WI38 (cell line): ENCODE data around the gene GALK2.
A peak's percentile ranks its signal among the peaks of the same experiment; 100 is the strongest.
"Not testable (repeated sequence)": the region's sequence is repeated elsewhere in the genome, so short reads cannot be mapped to it uniquely, and the experiment has no call there.

ENCODE experiments used
- H3K4me3 ChIP-seq: 2 replicates; pipeline ENCODE4 v1.5.1; 2011; ENCODE audit warnings: low read depth, mild to moderate bottlenecking, control low read depth, low read length
- TF ChIP-seq, protein P1 (sequence below): IDR thresholded peaks from 2 replicates; pipeline ENCODE4 v1.5.1; 2012; ENCODE audit warnings: low read depth, mild to moderate bottlenecking, control low read depth, low read length

The GALK2 gene

DNA sequence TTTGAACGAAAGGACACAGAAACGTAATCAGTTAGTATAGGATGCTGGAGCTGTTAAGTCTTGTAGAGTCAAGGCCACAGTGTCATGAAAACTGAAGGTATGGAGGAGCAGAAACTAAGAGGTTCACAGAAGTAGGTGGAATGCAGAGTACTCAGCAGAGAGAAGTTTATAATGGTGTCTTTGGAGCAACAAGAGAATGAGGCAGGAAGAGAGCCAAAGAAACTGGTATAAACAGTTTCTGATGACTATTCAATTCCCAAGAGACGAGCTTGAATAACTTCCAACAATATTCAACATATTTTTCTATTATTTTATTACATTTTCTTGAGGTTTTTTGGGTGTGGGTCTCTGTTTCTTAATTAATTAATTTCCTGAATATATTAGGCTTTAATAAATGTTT lies 29.6 kb downstream of the GALK2 start:
- H3K4me3 ChIP-seq: no peak overlapping the region

GRCh38 chr15:49200347-49200746 lies 30.3 kb downstream of the GALK2 start:
- H3K4me3 ChIP-seq: no peak overlapping the region
- TF ChIP-seq, protein P1, sequence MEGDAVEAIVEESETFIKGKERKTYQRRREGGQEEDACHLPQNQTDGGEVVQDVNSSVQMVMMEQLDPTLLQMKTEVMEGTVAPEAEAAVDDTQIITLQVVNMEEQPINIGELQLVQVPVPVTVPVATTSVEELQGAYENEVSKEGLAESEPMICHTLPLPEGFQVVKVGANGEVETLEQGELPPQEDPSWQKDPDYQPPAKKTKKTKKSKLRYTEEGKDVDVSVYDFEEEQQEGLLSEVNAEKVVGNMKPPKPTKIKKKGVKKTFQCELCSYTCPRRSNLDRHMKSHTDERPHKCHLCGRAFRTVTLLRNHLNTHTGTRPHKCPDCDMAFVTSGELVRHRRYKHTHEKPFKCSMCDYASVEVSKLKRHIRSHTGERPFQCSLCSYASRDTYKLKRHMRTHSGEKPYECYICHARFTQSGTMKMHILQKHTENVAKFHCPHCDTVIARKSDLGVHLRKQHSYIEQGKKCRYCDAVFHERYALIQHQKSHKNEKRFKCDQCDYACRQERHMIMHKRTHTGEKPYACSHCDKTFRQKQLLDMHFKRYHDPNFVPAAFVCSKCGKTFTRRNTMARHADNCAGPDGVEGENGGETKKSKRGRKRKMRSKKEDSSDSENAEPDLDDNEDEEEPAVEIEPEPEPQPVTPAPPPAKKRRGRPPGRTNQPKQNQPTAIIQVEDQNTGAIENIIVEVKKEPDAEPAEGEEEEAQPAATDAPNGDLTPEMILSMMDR: no peak

More for the DNA sequence above, 29.6 kb downstream of the GALK2 start:
- TF ChIP-seq, protein P1: no peak

DNA sequence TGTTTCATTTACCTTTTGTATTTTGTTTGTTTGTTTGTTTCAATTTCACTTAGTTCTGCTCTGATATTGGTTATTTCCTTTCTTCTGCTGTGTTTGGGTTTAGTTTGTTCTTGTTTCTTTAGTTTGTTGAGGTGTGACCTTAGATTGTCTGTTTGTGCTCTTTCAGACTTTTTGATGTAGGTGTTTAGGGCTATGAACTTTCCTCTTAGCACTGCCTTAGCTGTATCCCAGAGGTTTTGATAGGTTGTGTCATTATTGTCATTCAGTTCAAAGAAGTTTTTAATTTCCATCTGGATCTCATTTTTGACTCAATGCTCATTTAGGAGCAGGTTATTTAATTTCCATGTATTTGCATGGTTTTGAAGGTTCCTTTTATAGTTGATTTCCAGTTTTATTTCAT lies 38.1 kb downstream of the GALK2 start:
- not testable (repeated sequence) for H3K4me3 ChIP-seq

GRCh38 chr15:49212897-49213296 lies 42.9 kb downstream of the GALK2 start:
- H3K4me3 ChIP-seq: no peak overlapping the region
- TF ChIP-seq, protein P1: no peak

- TF ChIP-seq, protein P1: no peak
- H3K4me3 ChIP-seq: no peak overlapping the region
These were observed 46.0 kb downstream of the GALK2 start for GRCh38 chr15:49215768-49216739.

DNA sequence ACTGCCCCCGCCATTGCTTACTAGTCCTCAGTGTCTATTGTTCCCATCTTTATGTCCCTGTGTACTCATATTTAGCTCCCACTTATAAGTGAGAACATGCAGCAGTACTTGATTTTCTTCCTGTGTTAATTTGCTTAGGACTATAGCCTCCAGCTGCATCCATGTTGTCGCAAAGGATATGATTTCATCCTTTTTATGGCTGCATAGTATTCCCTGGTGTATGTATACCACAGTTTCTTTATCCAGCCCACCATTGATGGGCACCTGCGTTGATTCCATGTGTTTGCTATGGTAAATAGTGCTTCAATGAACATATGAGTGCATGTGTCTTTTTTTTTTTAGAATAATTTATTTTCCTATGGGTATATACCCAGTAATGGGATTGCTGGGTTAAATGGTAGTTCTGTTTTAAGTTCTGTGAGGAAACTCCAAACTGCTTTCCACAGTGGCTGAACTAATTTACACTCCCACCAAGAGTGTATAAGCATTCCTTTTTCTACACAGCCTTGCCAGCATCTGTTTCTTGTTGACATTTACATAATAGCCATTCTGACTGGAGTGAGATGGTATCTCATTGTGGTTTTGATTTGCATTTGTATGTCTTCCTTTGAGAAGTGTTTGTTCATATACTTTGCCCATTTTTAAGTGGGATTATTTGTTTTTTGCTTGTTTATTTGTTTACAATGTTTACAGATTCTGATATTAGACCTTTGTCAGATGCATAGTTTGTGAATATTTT lies 53.7 kb downstream of the GALK2 start:
- TF ChIP-seq, protein P1: no peak
- H3K4me3 ChIP-seq: no peak overlapping the region

DNA sequence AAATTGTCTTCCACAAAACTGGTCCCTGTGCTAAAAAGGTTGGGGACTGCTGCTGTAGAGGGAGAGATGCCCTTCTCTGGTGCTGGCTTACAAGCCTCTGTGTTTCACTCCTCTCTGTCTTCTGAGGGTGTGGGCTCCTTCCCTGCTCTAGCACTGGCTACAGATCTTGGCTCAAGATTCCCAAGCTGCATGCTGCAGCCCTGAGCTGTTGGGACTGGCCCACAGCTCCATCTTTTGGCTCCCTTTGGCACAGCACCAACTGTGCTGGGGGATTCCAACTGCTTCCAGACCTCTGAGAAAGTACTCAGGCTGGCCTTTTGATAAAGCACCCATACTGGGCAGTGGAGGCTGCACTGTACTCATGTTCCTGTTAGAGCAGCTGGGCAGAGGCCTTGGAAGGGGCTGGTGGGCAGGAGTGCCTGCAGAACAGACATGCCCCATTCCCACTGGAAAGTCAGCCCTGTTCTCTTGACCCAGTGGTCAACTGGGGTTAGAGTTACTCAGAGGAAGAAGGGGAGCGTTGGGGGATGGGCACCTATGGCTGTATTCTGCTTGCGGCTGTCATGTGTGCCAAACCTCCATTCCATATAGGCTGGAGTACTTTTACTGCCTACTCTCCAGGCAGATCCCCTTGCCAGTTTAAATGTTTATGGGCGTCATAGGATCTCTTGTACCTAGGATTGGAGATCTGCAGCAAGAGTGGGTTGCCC lies 55.7 kb downstream of the GALK2 start:
- H3K4me3 ChIP-seq: no peak overlapping the region

More for the DNA sequence above, 55.7 kb downstream of the GALK2 start:
- TF ChIP-seq, protein P1: 0 out of 2 replicates have a peak, but pooled peaks have one; percentile 27
